ENCODE measurements around the gene PAMR1. TPM values are rescaled to one million over a fixed set of nuclear protein-coding genes. Genes with fewer than 3 reads are reported as not detected.

Gene PAMR1
- total RNA-seq, 4 donors from 2014 or later, result 4.0 to 14.5 (median 7.4) TPM

GRCh38 chr11:35389112-35389511 lies 136.3 kb downstream of the PAMR1 start:
- no peak for DNase-seq (ENCODE audit: extremely low spot score)
- no peak overlapping the region for H3K4me3 ChIP-seq
- peaks cover 8 to 21% (median 17%) of the 10 kb centered on the region in 4 donors for H3K4me1 ChIP-seq
- 72% methylated on average over 1 of the region's 1 CpG for WGBS
- intact Hi-C loops (cut with DNase I), result no loop called here
- H3K36me3 ChIP-seq, result no peaks in the 10 kb centered on the region
- H3K27me3 ChIP-seq, result no peaks in the 10 kb centered on the region
- no peak overlapping the region for H3K27ac ChIP-seq (replicated peaks in 1 of 4)
- peaks cover 0 to 4% (median 0%) of the 10 kb centered on the region in 4 donors for H3K9me3 ChIP-seq
- no peak for TF ChIP-seq POLR2AphosphoS5 (IDR thresholded peaks at IDR 0.05)
- TF ChIP-seq EP300 (IDR thresholded peaks at IDR 0.05), result no peak
- no peak for TF ChIP-seq POLR2A (IDR thresholded peaks at IDR 0.05; ENCODE audit: low read depth)
- TF ChIP-seq CTCF (IDR thresholded peaks at IDR 0.05), result no peak

- 89% methylated on average over 5 of the region's 5 CpGs for WGBS
- peaks cover 8 to 21% (median 17%) of the 10 kb centered on the region in 4 donors for H3K4me1 ChIP-seq
- no peaks in the 10 kb centered on the region for H3K36me3 ChIP-seq
- H3K9me3 ChIP-seq, result peaks cover 0 to 4% (median 0%) of the 10 kb centered on the region in 4 donors
- intact Hi-C loops (cut with DNase I), result no loop called here
- TF ChIP-seq CTCF (IDR thresholded peaks at IDR 0.05) (no peak), EP300 (IDR thresholded peaks at IDR 0.05) (no peak), POLR2A (IDR thresholded peaks at IDR 0.05; ENCODE audit: low read depth) (no peak), POLR2AphosphoS5 (IDR thresholded peaks at IDR 0.05) (no peak)
- no peaks in the 10 kb centered on the region for H3K27me3 ChIP-seq
- H3K27ac ChIP-seq (replicated peaks in 1 of 4), result no peak overlapping the region
- DNase-seq (ENCODE audit: extremely low spot score), result no peak
- H3K4me3 ChIP-seq, result no peak overlapping the region
Observed at GRCh38 chr11:35388061-35388460, 137.4 kb downstream of the PAMR1 start.

- no peak overlapping the region for H3K27ac ChIP-seq (replicated peaks in 1 of 4)
- intact Hi-C loops (cut with DNase I), result no loop called here
- no peak for TF ChIP-seq EP300 (IDR thresholded peaks at IDR 0.05)
- no peak for TF ChIP-seq CTCF (IDR thresholded peaks at IDR 0.05)
- no peak for TF ChIP-seq POLR2AphosphoS5 (IDR thresholded peaks at IDR 0.05)
- no peak for TF ChIP-seq POLR2A (IDR thresholded peaks at IDR 0.05; ENCODE audit: low read depth)
Observed at GRCh38 chr11:35387111-35387982, 138.1 kb downstream of the PAMR1 start.

GRCh38 chr11:35383953-35384352 lies 141.5 kb downstream of the PAMR1 start:
- H3K9me3 ChIP-seq, result peaks cover 0 to 4% (median 0%) of the 10 kb centered on the region in 4 donors
- H3K27me3 ChIP-seq, result no peaks in the 10 kb centered on the region
- peaks cover 4 to 19% (median 14%) of the 10 kb centered on the region in 4 donors for H3K4me1 ChIP-seq
- WGBS, result 85% methylated on average over 5 of the region's 5 CpGs
- no peak overlapping the region for H3K4me3 ChIP-seq
- no peaks in the 10 kb centered on the region for H3K36me3 ChIP-seq
- intact Hi-C loops (cut with DNase I), result no loop called here
- TF ChIP-seq POLR2A (IDR thresholded peaks at IDR 0.05; ENCODE audit: low read depth), result no peak
- no peak for TF ChIP-seq POLR2AphosphoS5 (IDR thresholded peaks at IDR 0.05)
- TF ChIP-seq CTCF (IDR thresholded peaks at IDR 0.05), result no peak
- no peak for TF ChIP-seq EP300 (IDR thresholded peaks at IDR 0.05)
- H3K27ac ChIP-seq (replicated peaks in 1 of 4), result no peak overlapping the region
- no peak for DNase-seq (ENCODE audit: extremely low spot score)

More at GRCh38 chr11:35387111-35387982, 138.1 kb downstream of the PAMR1 start:
- no peaks in the 10 kb centered on the region for H3K27me3 ChIP-seq
- peaks cover 0 to 4% (median 0%) of the 10 kb centered on the region in 4 donors for H3K9me3 ChIP-seq
- DNase-seq (ENCODE audit: extremely low spot score), result no peak
- 65% methylated on average over 4 of the region's 4 CpGs for WGBS
- H3K4me1 ChIP-seq, result peaks cover 7 to 19% (median 15%) of the 10 kb centered on the region in 4 donors
- no peaks in the 10 kb centered on the region for H3K36me3 ChIP-seq
- no peak overlapping the region for H3K4me3 ChIP-seq

Other genes starting within 250 kb of the PAMR1 start
- under 1 TPM; 0.17 to 0.69 (median 0.37) TPM for gene SLC1A2, start 106.1 kb downstream of the PAMR1 start, total RNA-seq
- 10 to 100 TPM in 1 of 4 donors, 1 to 10 TPM in 3; 2.1 to 18.1 (median 6.5) TPM for gene FJX1, start 92.8 kb upstream of the PAMR1 start, total RNA-seq
- 10 to 100 TPM; 27.4 to 73.4 (median 53.7) TPM for gene TRIM44, start 137.2 kb upstream of the PAMR1 start, total RNA-seq

All from esophagus muscularis mucosa (tissue), 4 donors.